ENCODE measurements around the gene MRPL43. TPM values are rescaled to one million over a fixed set of nuclear protein-coding genes. Genes with fewer than 3 reads are reported as not detected.

The MRPL43 gene
- total and polyA plus RNA-seq, 10 of the 15 experiments (the other 5 are each of a cell fraction or from before 2014, with no cell fraction given): 16.6 to 108 (median 65.1) TPM

- TF ChIP-seq CHD1 (IDR thresholded peaks at IDR 0.05; ENCODE audit: low read depth, low read length): no peak
- no peak for TF ChIP-seq ZNF384 (IDR thresholded peaks at IDR 0.05; ENCODE audit: borderline replicate concordance, low read depth, low read length)
- no peak for TF ChIP-seq NFYA (IDR thresholded peaks at IDR 0.05; ENCODE audit: borderline replicate concordance, low read depth, low read length)
- TF ChIP-seq MAX (IDR thresholded peaks at IDR 0.05; ENCODE audit: low read depth, low read length): no peak
Measured at GRCh38 chr10:101015582-101015973, 28.3 kb upstream of the MRPL43 start (continued).

- ChIA-PET SMC1A (ENCODE audit: uncharacterized antibody, unreplicated experiment) (interaction anchor here (0.6 to 2.4 kb wide), 9 partner anchors 12 to 272 kb away, joined by 3 to 9 read pairs (median 4); no protein-coding TSS in a partner anchor), CTCF (interaction anchor here (0.7 to 6.8 kb wide), 38 partner anchors 8 to 581 kb away, joined by 3 to 91 read pairs (median 5); partner anchors contain the start of genes KAZALD1, LZTS2, MRPL43 and PDZD7), RAD21 (ENCODE audit: unreplicated experiment) (interaction anchor here (0.6 to 3.2 kb wide), 13 partner anchors 11 to 137 kb away, joined by 3 to 26 read pairs (median 4); partner anchors contain the start of genes LZTS2, PDZD7, SEMA4G and SFXN3), POLR2A (interaction anchor here (1.9 kb wide), 1 partner anchor 18 kb away, joined by 11 read pairs; no protein-coding TSS in a partner anchor)
- H3K27me3 ChIP-seq (replicated peaks in 1 of 2; ENCODE audit: control insufficient read depth in 2 of 2, insufficient read depth in 2 of 2, low read length in 1 of 2): peaks cover 10% of the 10 kb centered on the region in 2 experiments
- H3K9ac ChIP-seq (ENCODE audit: control insufficient read depth, insufficient read depth, low read length): no peak overlapping the region
- H3K36me3 ChIP-seq (ENCODE audit: control insufficient read depth in 2 of 2, insufficient read depth in 2 of 2, low read length in 1 of 2): no peaks in the 10 kb centered on the region
- H3K4me2 ChIP-seq (ENCODE audit: control insufficient read depth, insufficient read depth): no peak overlapping the region
- no peak for TF ChIP-seq CBX5 (IDR thresholded peaks at IDR 0.05; ENCODE audit: low read depth)
- TF ChIP-seq HDGF (IDR thresholded peaks at IDR 0.05): no peak
- TF ChIP-seq BACH1 (IDR thresholded peaks at IDR 0.05; ENCODE audit: borderline replicate concordance): no peak
- no peak for TF ChIP-seq YY1 (IDR thresholded peaks at IDR 0.05; ENCODE audit: low read depth, low read length)
- no peak for TF ChIP-seq NFYB (IDR thresholded peaks at IDR 0.05; ENCODE audit: insufficient read depth, low read depth, low read length)
- no peak for TF ChIP-seq EZH2 (IDR thresholded peaks at IDR 0.05; ENCODE audit: borderline replicate concordance, control insufficient read depth, low read depth, low read length)
- TF ChIP-seq ATF2 (IDR thresholded peaks at IDR 0.05; ENCODE audit: low read length): no peak
- no peak for TF ChIP-seq CHD1 (IDR thresholded peaks at IDR 0.05; ENCODE audit: low read depth, low read length)
- no peak for TF ChIP-seq CBFB (IDR thresholded peaks at IDR 0.05; ENCODE audit: low read depth)
- TF ChIP-seq SP1 (IDR thresholded peaks at IDR 0.05; ENCODE audit: low read depth, low read length): no peak
- TF ChIP-seq SREBF1 (IDR thresholded peaks at IDR 0.05; ENCODE audit: low read length): no peak
- no peak for TF ChIP-seq RBBP5 (conservative IDR thresholded peaks at IDR 0.05)
- WGBS (ENCODE audit: insufficient coverage, insufficient replicate concordance, low lambda C conversion rate, missing lambda C conversion rate): 20% methylated on average over 7 of the region's 7 CpGs
- no TSS peak for BruUV-seq (replicated peaks)
- FAIRE-seq (no peak), DNase-seq (ENCODE audit: low read depth, low spot score) (no peak), ATAC-seq (no peak)
- H3K4me1 ChIP-seq (ENCODE audit: control insufficient read depth, insufficient read depth, low read length): peaks cover 11% of the 10 kb centered on the region
- H3K79me2 ChIP-seq (ENCODE audit: control insufficient read depth, insufficient read depth, low read length): no peaks in the 10 kb centered on the region
- no peak overlapping the region for H3K27ac ChIP-seq (ENCODE audit: control insufficient read depth, insufficient read depth)
- intact Hi-C loops (cut with micrococcal nuclease; ENCODE audit: unreplicated experiment): loop anchor here (1.0 kb wide), 1 partner anchor 46 kb away; the partner anchor contains the start of gene SEMA4G
- in situ Hi-C loops (cut with MboI): no loop called here
- no peaks in the 10 kb centered on the region for H4K20me1 ChIP-seq (ENCODE audit: control insufficient read depth, insufficient read depth)
- no peaks in the 10 kb centered on the region for H3K9me3 ChIP-seq (replicated peaks; ENCODE audit: control insufficient read depth, insufficient read depth, low read length)
- H3K4me3 ChIP-seq: no peak overlapping the region
- H2AFZ ChIP-seq (ENCODE audit: control insufficient read depth, low read depth, low read length): no peak overlapping the region
Measured at GRCh38 chr10:101014966-101015581, 27.8 kb upstream of the MRPL43 start.

Measured in GM12878 (cell line).